ENCODE data around the gene VARS2. TPM values are rescaled to one million over a fixed set of nuclear protein-coding genes. Genes with fewer than 3 reads are reported as not detected.

Gene VARS2
- total and polyA plus RNA-seq, 9 of the 15 experiments (the other 6 are each of a cell fraction or from before 2014, with no cell fraction given) = 1.6 to 53.6 (median 29.9) TPM

DNA sequence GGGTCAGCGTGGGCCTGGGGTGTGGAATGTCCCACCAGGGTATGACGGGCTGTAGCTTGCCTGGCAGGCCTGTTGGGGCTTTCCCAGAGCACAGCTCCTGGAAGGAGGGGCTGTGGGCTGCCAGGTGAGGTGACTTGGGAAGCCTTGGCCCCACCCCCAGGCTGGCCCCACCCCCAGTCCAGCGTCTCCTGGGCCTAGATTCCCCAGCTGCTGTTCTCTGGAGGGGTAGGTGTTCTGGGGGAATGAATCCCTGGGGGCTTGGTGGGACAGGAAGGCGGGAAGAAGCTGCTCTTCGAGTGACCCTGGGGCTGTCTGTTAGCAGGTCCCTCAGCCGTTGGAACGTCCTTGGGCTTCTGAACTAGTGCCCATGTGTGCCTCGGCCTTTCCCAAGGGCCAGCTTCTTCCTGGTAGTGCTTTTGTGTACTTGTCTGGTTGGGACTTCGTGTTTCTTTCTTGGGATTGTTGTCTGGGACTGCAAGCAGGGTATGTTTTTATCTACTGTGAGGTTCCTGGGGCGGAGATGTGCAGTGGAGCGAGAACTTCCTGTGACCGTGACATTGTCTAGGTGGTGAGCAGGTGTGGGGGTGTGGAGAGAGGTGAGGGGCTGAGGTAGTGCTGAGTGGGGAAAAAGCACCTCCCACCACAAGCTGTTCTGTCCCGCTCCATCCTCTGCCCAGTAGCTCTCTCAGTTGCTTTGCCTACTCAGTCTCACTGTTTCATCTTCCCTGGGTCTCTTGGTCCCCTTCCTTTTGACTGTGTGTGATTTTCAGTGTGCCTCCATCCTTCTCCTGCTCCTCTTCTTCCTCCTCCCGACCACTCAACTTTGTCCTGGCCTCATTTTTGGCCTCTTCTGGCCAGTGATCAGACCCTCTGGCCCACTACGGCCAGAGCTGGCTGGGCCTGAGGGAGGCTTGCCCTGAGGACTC is 31.0 kb upstream of the VARS2 start (continued):
- TF ChIP-seq MTF1 (CRISPR knock-in tag; IDR thresholded peaks at IDR 0.05; ENCODE audit: borderline replicate concordance) (no peak), ZNF444 (CRISPR knock-in tag; IDR thresholded peaks at IDR 0.05) (no peak), KAT7 (CRISPR knock-in tag; IDR thresholded peaks at IDR 0.05; ENCODE audit: borderline replicate concordance) (0 out of 2 replicates have a peak, but pooled peaks have one; percentile 22), ELF2 (CRISPR knock-in tag; IDR thresholded peaks at IDR 0.05) (no peak), ZKSCAN3 (CRISPR knock-in tag; IDR thresholded peaks at IDR 0.05) (no peak), ZNF561 (CRISPR knock-in tag; conservative IDR thresholded peaks at IDR 0.05) (no peak), ZNF263 (CRISPR knock-in tag; IDR thresholded peaks at IDR 0.05; ENCODE audit: borderline replicate concordance) (no peak), LEF1 (IDR thresholded peaks at IDR 0.05) (no peak), CTBP1 (IDR thresholded peaks at IDR 0.05; ENCODE audit: borderline replicate concordance) (peak; percentile 36; the same call in 1 of the 2 replicates), TBP (optimal IDR thresholded peaks at IDR 0.05; ENCODE audit: low read depth, low read length) (no peak), HDAC1 (IDR thresholded peaks at IDR 0.05) (peak in 1 of 2 experiments; percentile 37; a peak in 1 of 4 replicates), HDGF (IDR thresholded peaks at IDR 0.05) (0 out of 2 replicates have a peak, but pooled peaks have one; percentile 27), ZNF316 (IDR thresholded peaks at IDR 0.05) (peak; percentile 63), ZNF696 (CRISPR knock-in tag; conservative IDR thresholded peaks at IDR 0.05) (no peak), OTX1 (CRISPR knock-in tag; IDR thresholded peaks at IDR 0.05) (no peak), NELFE (IDR thresholded peaks at IDR 0.05; ENCODE audit: insufficient read depth, insufficient read length) (no peak), ASH1L (IDR thresholded peaks at IDR 0.05; ENCODE audit: borderline replicate concordance, low read depth, partially characterized antibody) (no peak), PHF8 (IDR thresholded peaks at IDR 0.05; ENCODE audit: borderline replicate concordance, low read length) (peak; percentile 41; the same call in 1 of the 2 replicates), ZNF124 (CRISPR knock-in tag; IDR thresholded peaks at IDR 0.05) (no peak), MYNN (IDR thresholded peaks at IDR 0.05) (no peak), MYNN (CRISPR knock-in tag; IDR thresholded peaks at IDR 0.05) (no peak)
- TF ChIP-seq, protein P1, sequence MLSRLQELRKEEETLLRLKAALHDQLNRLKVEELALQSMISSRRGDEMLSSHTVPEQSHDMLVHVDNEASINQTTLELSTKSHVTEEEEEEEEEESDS (CRISPR knock-in tag; IDR thresholded peaks at IDR 0.05) = no peak
- TF ChIP-seq, protein P2, sequence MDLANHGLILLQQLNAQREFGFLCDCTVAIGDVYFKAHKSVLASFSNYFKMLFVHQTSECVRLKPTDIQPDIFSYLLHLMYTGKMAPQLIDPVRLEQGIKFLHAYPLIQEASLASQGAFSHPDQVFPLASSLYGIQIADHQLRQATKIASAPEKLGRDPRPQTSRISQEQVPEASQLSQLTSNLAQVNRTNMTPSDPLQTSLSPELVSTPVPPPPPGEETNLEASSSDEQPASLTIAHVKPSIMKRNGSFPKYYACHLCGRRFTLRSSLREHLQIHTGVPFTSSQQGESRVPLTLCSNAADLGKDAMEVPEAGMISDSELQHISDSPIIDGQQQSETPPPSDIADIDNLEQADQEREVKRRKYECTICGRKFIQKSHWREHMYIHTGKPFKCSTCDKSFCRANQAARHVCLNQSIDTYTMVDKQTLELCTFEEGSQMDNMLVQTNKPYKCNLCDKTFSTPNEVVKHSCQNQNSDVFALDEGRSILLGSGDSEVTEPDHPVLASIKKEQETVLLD (IDR thresholded peaks at IDR 0.05) = 0 out of 2 replicates have a peak, but pooled peaks have one; percentile 41
- TF ChIP-seq, protein P3, sequence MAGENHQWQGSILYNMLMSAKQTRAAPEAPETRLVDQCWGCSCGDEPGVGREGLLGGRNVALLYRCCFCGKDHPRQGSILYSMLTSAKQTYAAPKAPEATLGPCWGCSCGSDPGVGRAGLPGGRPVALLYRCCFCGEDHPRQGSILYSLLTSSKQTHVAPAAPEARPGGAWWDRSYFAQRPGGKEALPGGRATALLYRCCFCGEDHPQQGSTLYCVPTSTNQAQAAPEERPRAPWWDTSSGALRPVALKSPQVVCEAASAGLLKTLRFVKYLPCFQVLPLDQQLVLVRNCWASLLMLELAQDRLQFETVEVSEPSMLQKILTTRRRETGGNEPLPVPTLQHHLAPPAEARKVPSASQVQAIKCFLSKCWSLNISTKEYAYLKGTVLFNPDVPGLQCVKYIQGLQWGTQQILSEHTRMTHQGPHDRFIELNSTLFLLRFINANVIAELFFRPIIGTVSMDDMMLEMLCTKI (IDR thresholded peaks at IDR 0.05; ENCODE audit: partially characterized antibody) = no peak
- TF ChIP-seq, protein P4, sequence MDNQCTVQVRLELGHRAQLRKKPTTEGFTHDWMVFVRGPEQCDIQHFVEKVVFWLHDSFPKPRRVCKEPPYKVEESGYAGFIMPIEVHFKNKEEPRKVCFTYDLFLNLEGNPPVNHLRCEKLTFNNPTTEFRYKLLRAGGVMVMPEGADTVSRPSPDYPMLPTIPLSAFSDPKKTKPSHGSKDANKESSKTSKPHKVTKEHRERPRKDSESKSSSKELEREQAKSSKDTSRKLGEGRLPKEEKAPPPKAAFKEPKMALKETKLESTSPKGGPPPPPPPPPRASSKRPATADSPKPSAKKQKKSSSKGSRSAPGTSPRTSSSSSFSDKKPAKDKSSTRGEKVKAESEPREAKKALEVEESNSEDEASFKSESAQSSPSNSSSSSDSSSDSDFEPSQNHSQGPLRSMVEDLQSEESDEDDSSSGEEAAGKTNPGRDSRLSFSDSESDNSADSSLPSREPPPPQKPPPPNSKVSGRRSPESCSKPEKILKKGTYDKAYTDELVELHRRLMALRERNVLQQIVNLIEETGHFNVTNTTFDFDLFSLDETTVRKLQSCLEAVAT (IDR thresholded peaks at IDR 0.05) = no peak

All from K562 (cell line).